ENCODE results near the gene PRKCI. TPM values are rescaled to one million over a fixed set of nuclear protein-coding genes. Genes with fewer than 3 reads are reported as not detected.
"Not testable (repeated sequence)": the region's sequence is repeated elsewhere in the genome, so short reads cannot be mapped to it uniquely, and the experiment has no call there.

PRKCI gene
- polyA plus RNA-seq (2013, experiment 1 of 2; ENCODE audit: insufficient read length) = 22.1 TPM
- 39.6 TPM for polyA plus RNA-seq (2013, experiment 2 of 2; ENCODE audit: insufficient read length)

GRCh38 chr3:170221924-170222646, at the start of gene PRKCI:
TSS of gene PRKCI (plus strand) at chr3:170222424. CDS start at chr3:170222670, 246 bp downstream.
- DNase-seq = peak; percentile 98

GRCh38 chr3:170178651-170179050, 43.6 kb upstream of the PRKCI start:
- DNase-seq = no peak

DNA sequence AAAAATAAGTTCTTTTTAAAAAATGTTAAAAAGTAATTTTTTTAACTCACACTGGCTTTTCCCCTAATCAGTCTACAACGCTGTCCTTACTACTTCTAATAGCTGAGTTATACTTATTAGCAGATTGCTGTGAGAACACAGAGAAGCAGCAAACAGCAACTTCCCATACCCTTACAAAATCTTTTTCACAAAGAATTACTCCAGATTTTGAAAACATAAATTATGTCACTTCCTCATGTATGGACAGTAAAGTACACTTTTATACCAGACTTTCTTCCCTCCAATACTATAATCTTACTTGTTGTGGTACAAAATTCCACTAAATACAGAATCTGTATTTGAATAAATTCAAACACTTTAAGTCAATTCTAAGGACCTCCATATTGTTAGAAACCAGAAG, 42.8 kb upstream of the PRKCI start:
- no peak for DNase-seq

- peak; percentile 32 for DNase-seq
Measured at GRCh38 chr3:170180079-170180907, 41.9 kb upstream of the PRKCI start.

GRCh38 chr3:170180908-170181885, 41.0 kb upstream of the PRKCI start, which contains the start of gene PHC3:
TSS of gene PHC3 (minus strand) at chr3:170181733. CDS start at chr3:170181715, 18 bp downstream.
- peak; percentile 92 for DNase-seq

GRCh38 chr3:170189398-170190256, 32.6 kb upstream of the PRKCI start:
- DNase-seq = no peak

DNA sequence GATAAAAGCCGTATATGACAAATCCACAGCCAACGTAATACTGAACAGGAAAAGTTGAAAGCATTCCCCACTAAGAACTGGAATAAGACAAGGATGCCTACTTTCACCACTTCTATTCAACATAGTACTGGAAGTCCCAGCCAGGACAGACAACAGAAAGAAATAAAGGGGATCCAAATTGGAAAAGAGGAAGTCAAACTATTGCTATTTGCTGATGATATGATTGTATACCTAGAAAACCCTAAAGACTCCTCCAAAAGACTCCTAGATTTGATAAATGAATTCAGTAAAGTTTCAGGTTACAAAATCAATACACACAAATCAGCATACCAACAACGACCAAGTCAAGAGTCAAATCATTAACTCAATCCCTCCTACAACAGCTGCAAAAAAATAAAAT, 26.5 kb upstream of the PRKCI start:
- DNase-seq = not testable (repeated sequence)

DNA sequence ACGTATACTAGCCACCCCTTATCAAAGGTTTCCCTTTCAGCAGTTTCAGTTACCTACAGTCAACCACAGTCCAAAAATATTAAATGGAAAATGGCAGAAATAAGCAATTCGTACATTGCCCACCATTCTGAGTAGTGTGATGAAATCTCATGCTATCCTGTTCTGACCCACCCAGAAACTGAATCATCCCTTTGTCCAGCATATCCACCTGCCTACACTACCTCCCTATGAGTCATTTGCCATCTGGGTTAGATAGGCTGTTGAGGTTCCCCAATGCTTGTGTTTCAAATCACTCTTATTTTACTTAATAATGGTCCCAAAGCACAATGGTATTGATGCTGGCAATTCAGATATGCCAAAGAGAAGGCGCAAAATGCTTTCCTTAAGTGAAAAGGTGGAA, 25.4 kb upstream of the PRKCI start:
- no peak for DNase-seq

DNA sequence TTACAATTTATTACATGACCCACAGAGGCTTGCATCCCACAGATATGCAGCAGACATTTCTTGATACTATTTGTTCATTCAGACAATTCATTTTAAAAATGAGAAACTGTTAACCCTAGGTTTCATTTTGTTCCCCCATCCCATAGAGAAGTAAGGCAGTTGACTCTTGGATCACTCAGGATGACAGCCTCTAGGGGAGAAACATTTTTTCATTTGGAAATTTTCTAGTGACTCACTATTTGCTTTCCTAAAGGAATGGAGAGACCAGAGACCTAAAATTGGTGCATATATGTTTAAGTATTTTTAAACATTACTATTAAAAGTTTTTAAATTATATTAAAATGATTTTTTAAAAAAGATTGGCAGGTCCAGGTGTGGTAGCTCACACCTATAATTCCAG, 21.2 kb upstream of the PRKCI start:
- DNase-seq = no peak

DNA sequence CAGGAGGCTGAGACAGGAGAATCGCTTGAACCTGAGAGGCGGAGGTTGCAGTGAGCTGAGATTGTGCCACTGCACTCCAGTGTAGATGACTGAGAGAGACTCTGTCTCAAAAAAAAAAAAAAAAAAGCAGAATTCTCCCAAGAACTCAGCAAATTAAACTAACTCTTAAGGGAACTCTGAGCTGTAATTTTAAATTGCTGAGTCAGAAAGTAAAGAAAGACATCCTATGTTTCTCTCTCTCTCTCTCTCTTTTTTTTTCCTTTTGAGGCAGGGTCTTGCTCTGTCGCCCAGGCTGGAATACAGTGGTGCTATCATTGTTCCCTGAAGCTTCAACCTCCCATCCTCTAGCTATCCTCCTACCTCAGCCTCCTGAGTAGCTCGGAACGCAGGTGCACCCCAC, 20.7 kb upstream of the PRKCI start:
- no peak for DNase-seq

GRCh38 chr3:170203457-170203856, 18.8 kb upstream of the PRKCI start:
- DNase-seq = no peak

GRCh38 chr3:170204023-170204472, 18.2 kb upstream of the PRKCI start:
- no peak for DNase-seq

DNA sequence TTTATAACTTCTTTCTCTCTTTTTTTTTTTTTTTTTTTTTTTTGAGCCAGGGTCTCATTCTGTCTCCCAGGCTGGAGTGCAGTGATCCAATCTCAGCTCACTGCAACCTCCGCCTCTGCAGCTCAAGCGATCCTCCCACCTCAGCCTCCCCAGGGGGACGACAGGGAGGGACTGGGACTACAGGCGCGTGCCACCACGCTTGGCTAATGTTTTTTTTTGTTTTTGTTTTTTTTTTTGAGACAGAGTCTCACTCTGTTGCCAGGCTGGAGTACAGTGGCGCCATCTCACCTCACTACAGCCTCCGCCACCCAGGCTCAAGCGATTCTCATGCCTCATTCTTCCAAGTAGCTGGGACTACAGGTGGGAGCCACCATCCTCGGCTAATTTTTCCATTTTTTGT, 17.7 kb upstream of the PRKCI start:
- no peak for DNase-seq

GRCh38 chr3:170205302-170205701, 16.9 kb upstream of the PRKCI start:
- no peak for DNase-seq

DNA sequence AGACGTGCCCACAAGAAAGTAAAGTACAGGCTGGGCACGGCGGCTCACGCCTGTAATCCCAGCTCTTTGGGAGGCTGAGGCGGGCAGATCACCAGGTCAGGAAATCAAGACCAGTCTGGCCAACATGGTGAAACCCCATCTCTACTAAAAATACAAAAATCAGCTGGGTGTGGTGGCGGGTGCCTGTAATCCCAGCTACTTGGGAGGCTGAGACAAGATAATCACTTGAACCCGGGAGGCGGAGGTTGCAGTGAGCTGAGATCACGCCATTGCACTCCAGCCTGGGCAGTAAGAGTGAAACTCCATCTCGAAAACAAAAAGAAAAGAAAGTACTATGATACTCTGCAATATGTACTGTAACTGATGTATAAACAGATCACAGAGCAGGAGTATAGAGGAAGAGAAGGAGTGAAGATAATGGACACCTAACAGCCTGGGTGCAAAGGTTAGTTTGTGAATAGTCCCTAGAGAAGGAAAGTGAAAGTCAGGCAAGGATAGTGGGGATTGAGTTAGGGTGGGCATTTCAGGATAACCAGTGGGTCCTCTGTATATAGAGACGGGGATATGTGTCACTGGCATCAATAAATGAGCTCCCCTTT, 16.0 kb upstream of the PRKCI start:
- DNase-seq = not testable (repeated sequence)

- no peak for DNase-seq
Measured at GRCh38 chr3:170207717-170208116, 14.5 kb upstream of the PRKCI start.

GRCh38 chr3:170211668-170212067, 10.6 kb upstream of the PRKCI start:
- DNase-seq = no peak

- DNase-seq = no peak
Measured at GRCh38 chr3:170219850-170220249, 2.4 kb upstream of the PRKCI start.

DNA sequence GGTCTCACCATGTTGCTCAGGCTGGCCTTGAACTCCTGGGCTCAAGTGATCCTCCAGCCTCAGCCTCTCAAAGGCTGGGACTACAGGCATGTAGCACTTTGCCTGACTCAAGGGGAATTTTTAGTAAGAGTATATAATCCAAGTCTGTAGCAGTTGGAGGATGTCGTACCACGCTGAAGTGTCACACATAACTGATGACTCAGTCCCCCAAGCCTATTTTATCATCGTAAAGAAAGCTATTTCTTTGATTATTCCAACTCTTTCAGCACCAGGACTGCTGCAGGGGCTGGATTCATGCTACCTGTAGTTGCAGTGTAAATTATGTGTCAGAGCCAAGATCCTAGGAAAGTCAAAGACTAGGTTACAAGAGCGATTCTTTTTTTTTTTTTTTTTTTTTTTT, 1.4 kb upstream of the PRKCI start:
- peak; percentile 58 for DNase-seq

DNA sequence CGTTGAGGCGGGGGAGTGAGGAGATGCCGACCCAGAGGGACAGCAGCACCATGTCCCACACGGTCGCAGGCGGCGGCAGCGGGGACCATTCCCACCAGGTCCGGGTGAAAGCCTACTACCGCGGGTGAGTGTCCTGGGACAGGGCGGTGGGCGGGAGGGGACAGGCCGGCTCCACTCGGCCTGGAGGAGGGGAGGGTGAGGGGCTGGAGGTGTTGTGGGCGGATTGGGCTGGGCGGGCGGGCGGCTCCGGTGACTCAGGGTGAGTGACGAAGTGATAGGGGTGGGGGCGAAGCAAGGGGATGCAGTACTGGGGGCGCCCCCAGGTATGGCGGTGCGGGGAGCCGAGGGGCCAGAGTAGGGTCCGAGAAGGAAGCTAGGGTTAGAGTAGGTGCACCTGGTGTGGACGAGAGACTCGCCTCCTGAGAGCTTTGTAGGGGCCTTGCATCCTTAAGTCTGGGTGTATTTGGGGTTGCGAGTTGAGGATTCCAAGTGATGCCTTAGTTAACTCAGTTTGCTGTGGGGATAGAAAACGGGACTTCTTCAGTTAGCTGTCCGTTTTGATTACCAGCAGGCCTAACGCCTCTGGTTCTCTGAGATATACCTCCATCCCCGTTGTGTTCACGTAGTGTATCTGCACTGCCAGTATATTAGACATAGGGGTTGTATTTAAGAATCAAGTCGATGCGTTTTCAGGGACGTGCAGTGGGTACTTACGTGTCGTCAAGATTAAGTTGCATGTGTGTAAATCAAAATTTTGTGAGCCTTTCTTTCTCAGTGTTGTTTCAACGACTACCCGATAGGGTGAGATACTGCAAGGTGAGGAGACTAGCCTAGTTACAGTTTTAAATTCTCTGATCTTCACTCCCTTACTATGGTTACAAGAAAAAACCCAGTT, 670 bp downstream of the PRKCI start:
- peak; percentile 34 for DNase-seq

Data from fibroblast of skin of back (primary cell).